CD14-positive monocyte (primary cell): ENCODE measurements around the gene ST6GALNAC3. TPM values are rescaled to one million over a fixed set of nuclear protein-coding genes. Genes with fewer than 3 reads are reported as not detected.

Experiments
- DNase-seq, 3 donors: peaks; one replicate each; pipeline ENCODE4 v3.0.0-alpha.2; 2011 to 2022
- H2AFZ ChIP-seq: 2 replicates; pipeline ENCODE4 v1.6.0; 2012; ENCODE audit warnings: mild to moderate bottlenecking, low read depth, low read length, inconsistent platforms; ENCODE audit not compliant: insufficient read depth, poor library complexity, severe bottlenecking
- H3K27ac ChIP-seq, 2 donors: 1 replicate in 1 of 2; 2 replicates in 1 of 2; pipeline ENCODE4 v1.5.1; 2012 to 2013; ENCODE audit warnings: low read length in 2 of 2, control low read depth in 1 of 2, inconsistent platforms in 1 of 2, low read depth in 1 of 2, mild to moderate bottlenecking in 1 of 2
- H3K27me3 ChIP-seq, 2 donors: one replicate each; pipeline versions ENCODE4 v1.6.0 to v1.6.1; 2011 to 2013; ENCODE audit warnings: low read length in 2 of 2; ENCODE audit not compliant: control insufficient read depth in 2 of 2, insufficient read depth in 2 of 2
- H3K36me3 ChIP-seq, 2 donors: replicated peaks in 1 of 2; 1 replicate in 1 of 2; 2 replicates in 1 of 2; pipeline versions ENCODE4 v1.5.1 to v1.6.1; 2012 to 2013; ENCODE audit warnings: low read length in 2 of 2, control low read depth in 1 of 2, inconsistent platforms in 1 of 2, mild to moderate bottlenecking in 1 of 2; ENCODE audit not compliant: insufficient read depth in 2 of 2, control insufficient read depth in 1 of 2
- H3K4me1 ChIP-seq, 2 donors: 1 replicate in 1 of 2; 2 replicates in 1 of 2; pipeline versions ENCODE4 v1.5.1 to v1.6.1; 2012 to 2013; ENCODE audit warnings: low read length in 2 of 2, control low read depth in 1 of 2, inconsistent platforms in 1 of 2, mild to moderate bottlenecking in 1 of 2, moderate library complexity in 1 of 2; ENCODE audit not compliant: insufficient read depth in 2 of 2, control insufficient read depth in 1 of 2
- H3K4me2 ChIP-seq: replicated peaks from 2 replicates; pipeline ENCODE3; 2012; ENCODE audit warnings: low read length, moderate library complexity, mild to moderate bottlenecking; ENCODE audit not compliant: poor library complexity, severe bottlenecking; ENCODE audit errors: extremely low read depth
- H3K4me3 ChIP-seq, 3 experiments: fragments of 200-600 bp in 1 of 3; sonication (generic) in 1 of 3; replicated peaks in 1 of 3; 1 replicate in 2 of 3; 2 replicates in 1 of 3; pipeline ENCODE4 v1.5.1; 2011 to 2013; ENCODE audit warnings: low read length in 3 of 3, mild to moderate bottlenecking in 3 of 3, control low read depth in 2 of 3, low read depth in 2 of 3, inconsistent platforms in 1 of 3, moderate library complexity in 1 of 3
- H3K79me2 ChIP-seq: 2 replicates; pipeline ENCODE4 v1.6.0; 2012; ENCODE audit warnings: mild to moderate bottlenecking, control low read depth, inconsistent platforms, low read length, moderate library complexity; ENCODE audit not compliant: insufficient read depth
- H3K9ac ChIP-seq: 2 replicates; pipeline ENCODE4 v1.6.0; 2017; ENCODE audit warnings: low read length, mild to moderate bottlenecking; ENCODE audit not compliant: insufficient read depth, poor library complexity, severe bottlenecking
- H3K9me3 ChIP-seq, 2 donors: replicated peaks in 1 of 2; 1 replicate in 1 of 2; 2 replicates in 1 of 2; pipeline versions ENCODE4 v1.5.1 to v1.6.1; 2012 to 2013; ENCODE audit warnings: low read length in 2 of 2, control low read depth in 1 of 2; ENCODE audit not compliant: control insufficient read depth in 1 of 2, insufficient read depth in 1 of 2
- H4K20me1 ChIP-seq: 2 replicates; pipeline ENCODE4 v1.6.0; 2012; ENCODE audit warnings: mild to moderate bottlenecking, low read length, control low read depth, moderate library complexity; ENCODE audit not compliant: insufficient read depth
- H3K27ac Mint-ChIP-seq, 7 donors: one replicate each; pipeline ENCODE4 v1.8.0; 2020; ENCODE audit warnings: mild to moderate bottlenecking in 7 of 7, mixed read lengths in 7 of 7, moderate library complexity in 6 of 7, inconsistent platforms in 2 of 7
- H3K27me3 Mint-ChIP-seq, 3 donors: one replicate each; pipeline ENCODE4 v1.8.0; 2021 to 2022; ENCODE audit warnings: low read depth in 3 of 3, mild to moderate bottlenecking in 3 of 3, mixed read lengths in 3 of 3, moderate library complexity in 3 of 3, inconsistent platforms in 1 of 3
- H3K36me3 Mint-ChIP-seq, 2 donors: one replicate each; pipeline ENCODE4 v1.8.0; 2020; ENCODE audit warnings: mixed read lengths in 2 of 2, inconsistent platforms in 1 of 2, mild to moderate bottlenecking in 1 of 2
- H3K4me1 Mint-ChIP-seq: one replicate; pipeline ENCODE4 v1.8.0; 2020; ENCODE audit warnings: mild to moderate bottlenecking, mixed read lengths
- H3K4me3 Mint-ChIP-seq, 2 donors: one replicate each; pipeline ENCODE4 v1.8.0; 2020; ENCODE audit warnings: mild to moderate bottlenecking in 2 of 2, mixed read lengths in 2 of 2, moderate library complexity in 1 of 2
- H3K9me3 Mint-ChIP-seq, 7 donors: one replicate each; pipeline ENCODE4 v1.8.0; 2020 to 2022; ENCODE audit warnings: mixed read lengths in 7 of 7, mild to moderate bottlenecking in 6 of 7, moderate library complexity in 6 of 7, inconsistent platforms in 2 of 7
- CTCF ChIP-seq: fragments of 200-600 bp; IDR thresholded peaks from one replicate; pipeline ENCODE4 v1.8.0; 2022; ENCODE audit warnings: antibody characterized with exemption, mild to moderate bottlenecking
- WGBS: methylation state at CpG from one replicate; pipeline ENCODE4 v1.1.5; 2013; ENCODE audit warnings: missing lambda C conversion rate; ENCODE audit not compliant: insufficient coverage; 5-methylcytosine and 5-hydroxymethylcytosine counted together
- intact Hi-C, 2 donors: fragments of 100-400 bp; cut with micrococcal nuclease; formaldehyde crosslinking; loops; one replicate each; pipeline versions ENCODE4 v1.15.0 to v1.15.1; 2023
- polyA plus RNA-seq, 3 donors: library from polyadenylated mRNA; depleted of rRNA in 1 of 3; unstranded in 2 of 3; stranded (reverse) in 1 of 3; fragments of 300-500 nt in 2 of 3; fragments of >200 nt in 1 of 3; fragmentation: Illumina TruSeq in 2 of 3; gene quantifications; 1 replicate in 2 of 3; 2 replicates in 1 of 3; pipeline ENCODE4 v1.2.3, GENCODE V29; 2012 to 2021

The ST6GALNAC3 gene
- polyA plus RNA-seq, 3 donors: 6.5 to 9.2 (median 7.6) TPM

DNA sequence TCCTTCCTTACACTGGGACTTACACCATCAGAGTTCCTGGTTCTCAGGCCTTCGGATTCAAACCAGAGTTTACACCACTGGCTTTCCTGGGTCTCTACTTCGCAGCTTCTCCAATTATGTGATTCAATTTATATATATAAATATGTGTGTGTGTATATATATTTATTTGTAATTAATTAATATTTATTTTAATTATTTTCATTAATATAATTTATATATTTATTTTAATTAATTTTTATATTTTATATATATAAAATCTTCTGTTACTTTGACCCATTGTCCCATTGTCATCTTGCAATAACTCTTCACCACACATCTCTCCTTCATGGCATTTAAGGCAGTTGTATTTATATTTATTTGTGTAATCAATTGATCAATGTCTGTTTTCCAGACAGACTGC lies 28.4 kb upstream of the ST6GALNAC3 start:
- Histone ChIP-seq H3K79me2 (no peaks in the 10 kb centered on the region), H3K4me3 (no peak overlapping the region), H3K27ac (no peak overlapping the region), H3K9me3 (no peaks in the 10 kb centered on the region), H4K20me1 (no peaks in the 10 kb centered on the region), H3K9ac (no peak overlapping the region), H2AFZ (no peak overlapping the region), H3K36me3 (no peaks in the 10 kb centered on the region), H3K4me2 (no peak overlapping the region), H3K4me1 (no peaks in the 10 kb centered on the region), H3K27me3 (no peaks in the 10 kb centered on the region)
- Mint-ChIP-seq H3K27me3 (peaks cover 0 to 3% (median 0%) of the 10 kb centered on the region in 3 donors), H3K36me3 (no peaks in the 10 kb centered on the region), H3K4me1 (no peaks in the 10 kb centered on the region), H3K9me3 (peaks cover 0 to 5% (median 2%) of the 10 kb centered on the region in 7 donors), H3K4me3 (no peak overlapping the region), H3K27ac (no peak overlapping the region)
- intact Hi-C loops: no loop called here
- WGBS: no CpG with 5 or more reads among the region's 2 CpGs
- no peak for TF ChIP-seq CTCF
- no peak for DNase-seq

DNA sequence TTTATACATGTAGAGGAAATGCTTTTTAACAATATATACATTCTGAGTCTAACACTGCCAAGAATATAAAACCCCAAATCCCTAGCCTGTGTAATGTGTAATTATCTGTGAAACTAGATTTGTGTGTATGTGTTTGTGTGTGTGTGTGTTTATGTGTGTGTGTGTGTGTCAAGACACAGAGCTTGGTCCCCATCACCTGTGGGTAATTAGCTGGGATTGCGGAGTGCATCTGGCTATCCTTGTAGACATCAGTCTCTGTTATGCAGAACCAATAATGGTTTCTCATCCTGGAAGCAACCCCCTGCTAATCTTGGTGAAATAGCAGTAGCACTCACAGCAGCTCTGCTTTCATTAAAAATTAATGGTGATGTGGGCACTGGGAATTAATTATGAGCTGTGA lies 26.3 kb upstream of the ST6GALNAC3 start:
- no peak for TF ChIP-seq CTCF
- Mint-ChIP-seq H3K27me3 (no peaks in the 10 kb centered on the region), H3K27ac (no peak overlapping the region), H3K4me1 (peaks cover 6% of the 10 kb centered on the region), H3K9me3 (peaks cover 0 to 6% (median 2%) of the 10 kb centered on the region in 7 donors), H3K4me3 (no peak overlapping the region), H3K36me3 (no peaks in the 10 kb centered on the region)
- no peaks in the 10 kb centered on the region for H3K27me3 ChIP-seq
- intact Hi-C loops: no loop called here
- DNase-seq: no peak
- H3K27ac ChIP-seq: no peak overlapping the region
- no peak overlapping the region for H2AFZ ChIP-seq
- H3K9ac ChIP-seq: no peak overlapping the region
- H3K4me3 ChIP-seq: no peak overlapping the region
- no peak overlapping the region for H3K4me2 ChIP-seq
- H3K9me3 ChIP-seq: no peaks in the 10 kb centered on the region
- WGBS: no CpG with 5 or more reads among the region's 1 CpG
- no peaks in the 10 kb centered on the region for H3K36me3 ChIP-seq
- H4K20me1 ChIP-seq: no peaks in the 10 kb centered on the region
- H3K79me2 ChIP-seq: no peaks in the 10 kb centered on the region
- no peaks in the 10 kb centered on the region for H3K4me1 ChIP-seq
